NCI-H345 treated with DMSO at 0.1 percent for 48 hours (cell line): ENCODE measurements around the gene EDIL3.

ENCODE experiments used
- DNase-seq: peaks from one replicate; lab custom pipeline; 2025; ENCODE audit not compliant: unreplicated experiment; lab: John Stamatoyannopoulos, UW

Gene EDIL3

GRCh38 chr5:83973925-83974815 is 410.5 kb downstream of the EDIL3 start:
- no peak for DNase-seq

- no peak for DNase-seq
Observed at GRCh38 chr5:83972909-83973308, 411.8 kb downstream of the EDIL3 start.

GRCh38 chr5:83972236-83972635 is 412.4 kb downstream of the EDIL3 start:
- no peak for DNase-seq

GRCh38 chr5:83967417-83967816 is 417.3 kb downstream of the EDIL3 start:
- no peak for DNase-seq

GRCh38 chr5:83965441-83965840 is 419.2 kb downstream of the EDIL3 start:
- DNase-seq, result no peak

- DNase-seq, result no peak
Observed at GRCh38 chr5:83964271-83964670, 420.4 kb downstream of the EDIL3 start.

- peak; percentile 76 for DNase-seq
Observed at GRCh38 chr5:83957188-83957587, 427.5 kb downstream of the EDIL3 start.

GRCh38 chr5:83956386-83956785 is 428.3 kb downstream of the EDIL3 start:
- DNase-seq, result peak; percentile 59

GRCh38 chr5:83955916-83956315 is 428.8 kb downstream of the EDIL3 start:
- DNase-seq, result peak; percentile 46

- DNase-seq, result no peak
Observed at GRCh38 chr5:83947763-83948162, 436.9 kb downstream of the EDIL3 start.

- no peak for DNase-seq
Observed at GRCh38 chr5:83946516-83946915, 438.2 kb downstream of the EDIL3 start.

GRCh38 chr5:83942155-83942554 is 442.5 kb downstream of the EDIL3 start:
- no peak for DNase-seq

GRCh38 chr5:83937837-83938236 is 446.8 kb downstream of the EDIL3 start:
- DNase-seq, result no peak

- no peak for DNase-seq
Observed at GRCh38 chr5:83931969-83932368, 452.7 kb downstream of the EDIL3 start.

GRCh38 chr5:83927140-83927733 is 457.4 kb downstream of the EDIL3 start:
- peak; percentile 9 for DNase-seq

- DNase-seq, result no peak
Observed at GRCh38 chr5:83925955-83926337, 458.7 kb downstream of the EDIL3 start.

- DNase-seq, result no peak
Observed at GRCh38 chr5:83925321-83925954, 459.2 kb downstream of the EDIL3 start.

- no peak for DNase-seq
Observed at GRCh38 chr5:83924891-83925290, 459.8 kb downstream of the EDIL3 start.

GRCh38 chr5:83924171-83924570 is 460.5 kb downstream of the EDIL3 start:
- no peak for DNase-seq

GRCh38 chr5:83922699-83923098 is 462.0 kb downstream of the EDIL3 start:
- DNase-seq, result no peak

GRCh38 chr5:83921666-83922193 is 462.9 kb downstream of the EDIL3 start:
- no peak for DNase-seq
